HG03159 (cell line): Measurements from ENCODE around the gene SSTR5.

Experiments used
- ATAC-seq: cut with Tn5 transposase; IDR thresholded peaks from one replicate; pipeline ENCODE4 v1.9.1; 2021; ENCODE audit warnings: mild to moderate bottlenecking, moderate library complexity; ENCODE audit not compliant: unreplicated experiment

The SSTR5 gene

GRCh38 chr16:1120577-1120941, 48.0 kb downstream of the SSTR5 start:
- ATAC-seq, result no peak

- ATAC-seq, result no peak
Measured at GRCh38 chr16:1121009-1121408, 48.5 kb downstream of the SSTR5 start.

- ATAC-seq, result no peak
Measured at GRCh38 chr16:1121601-1122397, 49.3 kb downstream of the SSTR5 start.

GRCh38 chr16:1122398-1122765, 49.8 kb downstream of the SSTR5 start:
- no peak for ATAC-seq

GRCh38 chr16:1123525-1124230, 51.1 kb downstream of the SSTR5 start:
- no peak for ATAC-seq

GRCh38 chr16:1124291-1124690, 51.7 kb downstream of the SSTR5 start:
- ATAC-seq, result no peak

- no peak for ATAC-seq
Measured at GRCh38 chr16:1124795-1125194, 52.2 kb downstream of the SSTR5 start.

- no peak for ATAC-seq
Measured at GRCh38 chr16:1125471-1125870, 52.9 kb downstream of the SSTR5 start.

GRCh38 chr16:1126044-1126443, 53.5 kb downstream of the SSTR5 start:
- no peak for ATAC-seq

GRCh38 chr16:1126586-1126985, 54.0 kb downstream of the SSTR5 start:
- ATAC-seq, result no peak

- ATAC-seq, result no peak
Measured at GRCh38 chr16:1127101-1127500, 54.6 kb downstream of the SSTR5 start.

- ATAC-seq, result no peak
Measured at GRCh38 chr16:1127971-1128715, 55.6 kb downstream of the SSTR5 start.

GRCh38 chr16:1129106-1129960, 56.8 kb downstream of the SSTR5 start:
- no peak for ATAC-seq

GRCh38 chr16:1130382-1130781, 57.8 kb downstream of the SSTR5 start:
- ATAC-seq, result no peak
